ENCODE data around the gene PPP2R2D.

Gene PPP2R2D

DNA sequence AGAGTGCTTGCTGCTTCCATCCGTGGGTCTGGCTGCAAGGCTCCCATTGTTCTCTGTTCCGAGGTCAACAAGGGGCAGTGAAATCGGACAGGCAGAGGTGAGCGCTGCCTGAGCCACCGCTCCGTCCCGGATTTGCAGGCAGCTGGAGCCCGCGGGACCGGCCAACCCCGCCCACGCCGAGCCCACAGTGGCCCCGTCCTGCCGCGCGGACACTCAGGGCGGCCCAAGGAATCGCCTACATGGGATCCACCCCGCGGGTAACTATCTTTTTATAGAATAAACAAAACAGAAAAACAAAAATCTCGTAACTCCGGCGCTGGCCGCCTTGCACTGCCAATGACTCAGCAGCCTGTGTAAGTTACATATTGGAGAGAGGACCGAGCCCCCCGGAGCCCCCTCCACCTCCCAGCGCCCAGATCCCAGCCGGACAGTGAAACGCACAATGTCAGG, 79.0 kb downstream of the PPP2R2D start:
- Histone ChIP-seq H3K27me3 (ENCODE audit: insufficient read depth, low read length, poor library complexity, severe bottlenecking) (no peaks in the 10 kb centered on the region), H3K4me2 (ENCODE audit: low read depth, low read length, poor library complexity, severe bottlenecking) (no peak overlapping the region), H3K4me1 (ENCODE audit: insufficient read depth, low read length, poor library complexity, severe bottlenecking) (no peaks in the 10 kb centered on the region), H3K9me2 (replicated peaks; ENCODE audit: low read depth, low read length) (no peaks in the 10 kb centered on the region), H3F3A (ENCODE audit: low read depth) (no peaks in the 10 kb centered on the region), H3K79me2 (ENCODE audit: insufficient read depth, low read length) (no peaks in the 10 kb centered on the region), H4K20me1 (ENCODE audit: insufficient read depth, low read length, poor library complexity, severe bottlenecking) (no peaks in the 10 kb centered on the region), H3K9me3 (ENCODE audit: insufficient read depth, low read depth, low read length) (no peaks in the 10 kb centered on the region), H2AFZ (ENCODE audit: low read length) (no peak overlapping the region), H3K36me3 (ENCODE audit: insufficient read depth, low read length) (no peaks in the 10 kb centered on the region), H3K4me3 (ENCODE audit: low read length, poor library complexity, severe bottlenecking) (no peak overlapping the region), H3K9ac (ENCODE audit: low read depth, low read length, poor library complexity, severe bottlenecking) (no peak overlapping the region)
- TF ChIP-seq EZH2phosphoT487 (IDR thresholded peaks at IDR 0.05; ENCODE audit: borderline replicate concordance), result no peak
- TF ChIP-seq, protein P1, sequence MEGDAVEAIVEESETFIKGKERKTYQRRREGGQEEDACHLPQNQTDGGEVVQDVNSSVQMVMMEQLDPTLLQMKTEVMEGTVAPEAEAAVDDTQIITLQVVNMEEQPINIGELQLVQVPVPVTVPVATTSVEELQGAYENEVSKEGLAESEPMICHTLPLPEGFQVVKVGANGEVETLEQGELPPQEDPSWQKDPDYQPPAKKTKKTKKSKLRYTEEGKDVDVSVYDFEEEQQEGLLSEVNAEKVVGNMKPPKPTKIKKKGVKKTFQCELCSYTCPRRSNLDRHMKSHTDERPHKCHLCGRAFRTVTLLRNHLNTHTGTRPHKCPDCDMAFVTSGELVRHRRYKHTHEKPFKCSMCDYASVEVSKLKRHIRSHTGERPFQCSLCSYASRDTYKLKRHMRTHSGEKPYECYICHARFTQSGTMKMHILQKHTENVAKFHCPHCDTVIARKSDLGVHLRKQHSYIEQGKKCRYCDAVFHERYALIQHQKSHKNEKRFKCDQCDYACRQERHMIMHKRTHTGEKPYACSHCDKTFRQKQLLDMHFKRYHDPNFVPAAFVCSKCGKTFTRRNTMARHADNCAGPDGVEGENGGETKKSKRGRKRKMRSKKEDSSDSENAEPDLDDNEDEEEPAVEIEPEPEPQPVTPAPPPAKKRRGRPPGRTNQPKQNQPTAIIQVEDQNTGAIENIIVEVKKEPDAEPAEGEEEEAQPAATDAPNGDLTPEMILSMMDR (conservative IDR thresholded peaks at IDR 0.05; ENCODE audit: low read length), result no peak

DNA sequence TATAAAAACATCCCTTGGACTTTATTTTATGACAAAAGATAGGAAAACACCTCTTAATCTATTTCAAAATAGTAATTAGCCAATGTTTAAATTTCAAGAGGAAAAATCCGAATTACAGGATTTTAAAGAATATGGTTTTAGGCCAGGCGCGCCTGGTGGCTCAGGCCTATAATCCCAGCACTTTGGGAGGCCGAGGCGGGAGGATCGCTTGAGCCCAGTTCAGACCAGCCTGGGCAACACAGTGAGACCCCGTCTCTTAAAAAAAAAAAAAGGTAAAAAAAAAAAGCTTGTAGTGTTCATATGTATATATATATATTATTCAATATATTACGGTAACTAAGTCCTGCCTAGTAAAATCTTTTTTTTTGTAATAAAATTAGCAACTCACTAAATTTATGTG, 79.5 kb downstream of the PPP2R2D start:
- no peak overlapping the region for H3K4me2 ChIP-seq (ENCODE audit: low read depth, low read length, poor library complexity, severe bottlenecking)
- H3K9ac ChIP-seq (ENCODE audit: low read depth, low read length, poor library complexity, severe bottlenecking), result no peak overlapping the region
- H3K27me3 ChIP-seq (ENCODE audit: insufficient read depth, low read length, poor library complexity, severe bottlenecking), result no peaks in the 10 kb centered on the region
- no peak overlapping the region for H3K4me3 ChIP-seq (ENCODE audit: low read length, poor library complexity, severe bottlenecking)
- H3K4me1 ChIP-seq (ENCODE audit: insufficient read depth, low read length, poor library complexity, severe bottlenecking), result no peaks in the 10 kb centered on the region
- H3K36me3 ChIP-seq (ENCODE audit: insufficient read depth, low read length), result no peaks in the 10 kb centered on the region
- H3K79me2 ChIP-seq (ENCODE audit: insufficient read depth, low read length), result no peaks in the 10 kb centered on the region
- no peak overlapping the region for H2AFZ ChIP-seq (ENCODE audit: low read length)
- no peaks in the 10 kb centered on the region for H4K20me1 ChIP-seq (ENCODE audit: insufficient read depth, low read length, poor library complexity, severe bottlenecking)
- H3K9me3 ChIP-seq (ENCODE audit: insufficient read depth, low read depth, low read length), result no peaks in the 10 kb centered on the region
- no peak for TF ChIP-seq EZH2phosphoT487 (IDR thresholded peaks at IDR 0.05; ENCODE audit: borderline replicate concordance)
- TF ChIP-seq, protein P1 (conservative IDR thresholded peaks at IDR 0.05; ENCODE audit: low read length), result no peak
- no peaks in the 10 kb centered on the region for H3F3A ChIP-seq (ENCODE audit: low read depth)
- H3K9me2 ChIP-seq (replicated peaks; ENCODE audit: low read depth, low read length), result no peaks in the 10 kb centered on the region

DNA sequence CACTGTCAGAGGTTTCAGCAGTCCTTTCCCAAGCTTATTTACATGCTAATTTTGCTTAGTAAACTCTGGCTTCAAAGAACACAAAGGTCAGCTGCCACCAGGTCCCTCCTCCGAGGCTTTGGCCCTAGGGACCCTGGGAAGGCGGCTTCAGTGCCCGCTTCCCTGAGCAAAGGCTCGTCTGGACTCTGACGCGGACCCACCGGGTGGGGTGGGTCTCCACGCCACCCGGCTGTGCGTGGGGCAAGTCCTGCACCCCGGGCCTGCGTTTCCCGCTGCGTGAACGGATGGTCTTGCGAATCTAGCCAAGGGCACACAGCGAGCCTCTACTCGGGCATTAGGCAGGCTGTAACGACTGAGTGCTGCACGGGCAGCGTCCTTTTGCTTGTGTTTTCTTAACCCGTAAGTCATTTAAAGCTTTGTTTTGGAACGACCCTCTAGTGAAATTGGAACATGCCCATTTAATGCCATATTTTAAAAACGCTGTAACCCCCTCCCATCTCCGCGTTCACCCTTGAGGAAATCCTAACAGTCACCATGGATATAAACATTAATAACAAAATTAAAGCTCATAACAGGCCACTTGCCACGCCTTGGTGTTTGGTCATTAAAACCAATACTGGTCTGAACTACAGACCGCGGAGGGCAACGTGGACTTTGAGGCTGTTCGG, 80.1 kb downstream of the PPP2R2D start:
- Histone ChIP-seq H3K4me2 (ENCODE audit: low read depth, low read length, poor library complexity, severe bottlenecking) (no peak overlapping the region), H3K27me3 (ENCODE audit: insufficient read depth, low read length, poor library complexity, severe bottlenecking) (no peaks in the 10 kb centered on the region), H3K36me3 (ENCODE audit: insufficient read depth, low read length) (no peaks in the 10 kb centered on the region), H3K9ac (ENCODE audit: low read depth, low read length, poor library complexity, severe bottlenecking) (no peak overlapping the region), H3K9me3 (ENCODE audit: insufficient read depth, low read depth, low read length) (no peaks in the 10 kb centered on the region), H3K9me2 (replicated peaks; ENCODE audit: low read depth, low read length) (no peaks in the 10 kb centered on the region), H4K20me1 (ENCODE audit: insufficient read depth, low read length, poor library complexity, severe bottlenecking) (no peaks in the 10 kb centered on the region), H2AFZ (ENCODE audit: low read length) (no peak overlapping the region), H3K79me2 (ENCODE audit: insufficient read depth, low read length) (no peaks in the 10 kb centered on the region), H3K4me3 (ENCODE audit: low read length, poor library complexity, severe bottlenecking) (no peak overlapping the region), H3K4me1 (ENCODE audit: insufficient read depth, low read length, poor library complexity, severe bottlenecking) (no peaks in the 10 kb centered on the region), H3F3A (ENCODE audit: low read depth) (no peaks in the 10 kb centered on the region)
- TF ChIP-seq EZH2phosphoT487 (IDR thresholded peaks at IDR 0.05; ENCODE audit: borderline replicate concordance), result no peak
- TF ChIP-seq, protein P1 (conservative IDR thresholded peaks at IDR 0.05; ENCODE audit: low read length), result no peak
